Measurements from ENCODE around the gene MTCH1.
"Not testable (repeated sequence)": the region's sequence is repeated elsewhere in the genome, so short reads cannot be mapped to it uniquely, and the experiment has no call there.

The MTCH1 gene

DNA sequence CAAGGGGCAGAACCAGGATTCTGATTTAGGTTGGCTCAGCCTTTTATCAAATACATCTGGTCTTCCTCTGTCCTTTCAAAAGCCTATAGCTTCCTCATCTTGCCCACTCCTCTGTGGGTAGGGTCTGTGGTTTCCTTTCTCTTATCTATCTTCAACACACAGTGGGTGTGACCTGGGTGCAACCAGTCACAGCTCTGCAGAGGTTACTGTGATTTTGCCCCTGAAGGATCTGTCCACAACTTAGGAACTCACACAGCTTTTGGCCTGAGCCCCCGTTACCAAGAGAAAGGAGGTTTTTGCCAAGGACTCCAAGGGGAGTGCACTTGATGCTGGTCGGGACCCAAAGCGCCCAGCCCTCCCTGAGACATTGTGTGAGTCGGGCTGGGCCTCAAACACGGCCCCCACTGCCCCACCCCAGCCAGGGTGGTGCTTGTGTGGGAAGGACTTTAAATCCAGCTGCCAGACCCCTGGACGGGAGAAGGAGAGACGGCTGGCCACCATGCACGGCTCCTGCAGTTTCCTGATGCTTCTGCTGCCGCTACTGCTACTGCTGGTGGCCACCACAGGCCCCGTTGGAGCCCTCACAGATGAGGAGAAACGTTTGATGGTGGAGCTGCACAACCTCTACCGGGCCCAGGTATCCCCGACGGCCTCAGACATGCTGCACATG lies 31.6 kb downstream of the MTCH1 start, which contains the start of gene PI16:
PI16 (plus strand) TSS at position 477 of the 670 bp plus-strand sequence; CDS start at position 500, 23 bp downstream.
- no peak for DNase-seq (ENCODE audit: low spot score)

DNA sequence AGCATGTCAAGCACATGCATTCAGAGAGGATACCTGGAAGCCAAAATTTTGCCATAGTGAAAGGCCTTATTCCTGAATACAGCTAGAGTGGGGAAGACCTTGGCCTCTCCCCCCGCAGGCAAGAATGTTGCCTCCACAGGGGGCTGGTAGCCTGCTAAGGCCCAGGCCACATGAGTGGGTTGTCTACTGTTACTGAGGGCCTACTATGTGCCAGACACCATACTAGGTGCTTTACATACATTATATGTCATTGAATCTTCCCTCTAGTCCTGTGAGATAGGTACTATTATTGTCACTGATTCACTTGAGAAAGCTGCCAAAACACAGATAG lies 32.1 kb downstream of the MTCH1 start:
- DNase-seq (ENCODE audit: low spot score) = no peak

DNA sequence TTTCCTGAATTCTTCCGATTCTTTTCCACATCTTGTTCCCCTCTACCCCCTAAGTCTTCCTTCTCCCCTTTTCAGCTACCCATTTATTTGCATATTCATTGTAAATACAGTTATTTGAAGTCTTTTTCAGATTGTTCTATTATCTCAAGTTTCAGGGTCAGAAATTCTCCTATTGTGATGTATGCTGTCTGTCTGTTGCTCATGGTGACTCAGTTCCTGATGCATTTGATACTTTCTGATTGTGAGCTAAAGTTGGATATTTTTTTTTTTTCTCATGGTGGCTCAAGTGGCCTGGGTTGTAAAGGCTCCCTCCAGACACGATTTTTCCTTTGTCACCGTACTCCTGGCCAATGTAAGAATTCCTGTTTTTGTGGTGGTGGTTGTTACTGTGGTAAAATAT lies 36.4 kb downstream of the MTCH1 start:
- DNase-seq (ENCODE audit: low spot score) = no peak

DNA sequence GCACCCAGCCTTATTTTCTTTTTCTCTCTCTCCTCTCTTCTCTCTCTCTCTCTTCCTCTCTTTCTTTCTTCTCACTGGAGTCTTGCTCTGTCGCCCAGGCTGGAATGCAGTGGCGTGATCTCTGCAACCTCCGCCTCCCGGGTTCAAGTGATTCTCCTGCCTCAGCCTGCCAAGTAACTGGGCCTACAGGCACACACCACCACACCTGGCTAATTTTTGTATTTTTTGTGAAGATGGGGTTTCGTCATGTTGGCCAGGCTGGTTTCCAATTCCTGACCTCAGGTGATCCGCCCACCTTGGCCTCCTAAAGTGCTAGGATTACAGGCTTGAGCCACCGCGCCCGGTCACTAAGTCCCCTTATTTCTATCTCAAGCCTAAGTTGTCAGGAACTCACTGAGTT lies 36.9 kb downstream of the MTCH1 start:
- DNase-seq (ENCODE audit: low spot score) = not testable (repeated sequence)

DNA sequence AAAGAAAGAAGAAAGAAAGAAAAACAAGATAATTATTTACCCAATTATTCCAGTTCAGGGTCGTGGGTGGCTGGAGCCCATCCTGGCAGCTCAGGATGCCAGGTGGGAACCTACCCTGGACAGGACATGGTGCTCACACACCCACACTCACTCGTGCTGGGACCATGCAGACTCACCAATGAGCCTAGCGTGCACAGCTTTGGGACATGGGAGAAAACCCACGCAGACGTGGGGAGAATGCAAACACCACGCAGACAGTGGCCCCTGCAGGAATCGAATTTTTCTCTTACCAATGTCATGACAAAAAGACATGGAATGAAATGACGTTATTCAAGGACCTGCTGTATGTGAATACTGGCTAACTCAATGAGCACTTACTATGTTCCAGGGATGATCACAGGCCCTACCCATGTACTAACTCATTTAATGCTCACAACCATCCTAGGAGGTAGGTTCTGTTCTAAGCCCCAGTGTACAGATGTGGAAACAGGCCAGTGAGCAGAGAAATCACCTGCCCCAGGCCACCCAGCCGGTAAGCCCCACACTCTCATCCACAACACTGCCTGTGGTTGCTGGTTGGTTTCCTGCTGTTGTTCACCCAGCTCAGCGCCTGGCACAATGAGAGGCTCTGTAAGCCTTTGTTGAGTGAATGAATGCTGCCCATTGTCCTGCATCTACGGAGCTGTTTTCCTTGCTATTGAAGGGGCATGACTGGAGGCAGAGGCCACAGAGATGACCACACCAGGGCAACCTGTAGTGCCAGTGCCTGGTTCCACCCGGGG lies 38.2 kb downstream of the MTCH1 start:
- no peak for DNase-seq (ENCODE audit: low spot score)

DNA sequence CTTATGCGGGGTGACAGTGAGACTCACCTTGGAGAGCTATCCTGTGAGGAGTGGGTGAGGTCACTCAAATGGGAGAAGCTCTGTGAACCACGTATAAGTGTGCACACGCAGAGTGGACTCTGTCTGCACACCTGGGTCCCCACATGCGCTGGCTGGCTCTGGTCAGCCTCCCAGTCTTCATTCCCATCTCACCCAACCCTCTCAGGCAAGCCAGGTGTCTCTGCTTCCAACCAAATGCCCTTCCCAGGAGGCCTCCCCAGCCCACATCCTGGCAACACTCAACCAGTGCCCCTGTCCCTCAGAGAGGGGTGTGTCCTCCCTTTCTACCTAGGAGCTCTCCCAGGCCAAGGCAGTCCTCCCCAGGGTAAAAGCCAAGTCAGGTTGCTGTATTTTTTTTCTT lies 39.5 kb downstream of the MTCH1 start:
- no peak for DNase-seq (ENCODE audit: low spot score)

DNA sequence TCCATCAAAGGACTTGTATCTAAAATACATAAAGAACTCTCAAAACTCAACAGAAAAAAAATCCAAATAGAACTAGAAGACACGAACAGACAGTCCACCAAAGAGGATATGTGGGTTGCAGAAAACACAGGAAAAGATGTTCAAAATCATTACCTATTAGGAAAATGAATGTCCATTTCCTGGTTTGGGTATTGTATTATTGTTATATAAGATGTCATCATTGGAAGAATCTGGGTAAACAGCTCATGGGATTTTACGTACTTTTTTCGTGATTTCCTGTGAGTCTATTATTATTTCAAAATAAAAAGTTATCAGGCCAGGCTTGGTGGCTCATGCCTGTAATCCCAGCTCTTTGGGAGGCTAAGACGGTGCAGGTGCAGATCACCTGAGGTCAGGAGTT lies 40.7 kb downstream of the MTCH1 start:
- no peak for DNase-seq (ENCODE audit: low spot score)

DNA sequence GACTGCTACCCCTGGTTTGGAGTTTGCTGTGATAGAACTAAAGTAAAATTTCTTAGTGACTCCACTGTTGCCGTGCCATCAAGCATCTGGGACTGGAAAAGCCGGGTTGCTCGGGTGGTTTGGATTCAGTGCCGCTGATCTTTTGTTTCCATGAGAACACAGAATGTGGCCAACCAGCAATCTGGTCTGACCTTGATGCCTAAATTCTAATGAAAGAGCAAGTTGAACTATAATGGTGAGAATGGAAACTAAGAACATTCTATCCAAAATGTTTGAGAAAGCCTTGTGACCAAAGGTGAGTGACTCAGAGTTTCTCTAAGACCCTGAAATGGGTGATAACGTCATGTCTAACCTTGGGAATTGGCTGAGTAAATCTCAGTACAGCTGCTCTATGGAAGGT lies 41.3 kb downstream of the MTCH1 start:
- DNase-seq (ENCODE audit: low spot score) = no peak

DNA sequence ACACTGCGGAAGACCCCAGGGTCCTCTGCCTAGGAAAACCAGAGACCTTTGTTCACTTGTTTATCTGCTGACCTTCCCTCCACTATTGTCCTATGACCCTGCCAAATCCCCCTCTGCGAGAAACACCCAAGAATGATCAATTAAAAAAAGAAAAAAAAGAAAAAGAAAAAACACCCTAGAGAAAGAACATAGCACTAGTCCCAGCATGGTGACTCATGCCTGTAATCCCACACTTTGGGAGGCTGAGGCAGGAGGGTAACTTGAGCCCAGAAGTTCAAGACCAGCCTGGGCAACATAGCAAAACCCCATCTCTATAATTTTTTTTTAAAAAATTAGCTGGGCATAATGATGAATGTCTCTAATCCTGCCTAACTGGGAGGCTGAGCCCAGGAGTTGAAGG lies 43.7 kb downstream of the MTCH1 start:
- DNase-seq (ENCODE audit: low spot score) = not testable (repeated sequence)

DNA sequence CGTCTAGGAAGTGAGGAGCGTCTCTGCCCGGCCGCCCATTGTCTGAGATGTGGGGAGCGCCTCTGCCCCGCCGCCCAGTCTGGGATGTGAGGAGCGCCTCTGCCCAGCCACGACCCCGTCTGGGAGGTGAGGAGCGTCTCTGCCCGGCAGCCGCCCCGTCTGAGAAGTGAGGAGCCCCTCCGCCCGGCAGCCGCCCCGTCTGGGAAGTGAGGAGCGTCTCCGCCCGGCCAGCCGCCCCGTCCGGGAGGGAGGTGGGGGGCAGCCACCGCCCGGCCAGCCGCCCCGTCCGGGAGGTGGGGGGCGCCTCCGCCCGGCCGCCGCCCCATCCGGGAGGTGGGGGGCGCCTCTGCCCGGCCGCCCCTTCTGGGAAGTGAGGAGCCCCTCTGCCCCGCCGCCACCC lies 44.4 kb downstream of the MTCH1 start:
- DNase-seq (ENCODE audit: low spot score) = not testable (repeated sequence)

DNA sequence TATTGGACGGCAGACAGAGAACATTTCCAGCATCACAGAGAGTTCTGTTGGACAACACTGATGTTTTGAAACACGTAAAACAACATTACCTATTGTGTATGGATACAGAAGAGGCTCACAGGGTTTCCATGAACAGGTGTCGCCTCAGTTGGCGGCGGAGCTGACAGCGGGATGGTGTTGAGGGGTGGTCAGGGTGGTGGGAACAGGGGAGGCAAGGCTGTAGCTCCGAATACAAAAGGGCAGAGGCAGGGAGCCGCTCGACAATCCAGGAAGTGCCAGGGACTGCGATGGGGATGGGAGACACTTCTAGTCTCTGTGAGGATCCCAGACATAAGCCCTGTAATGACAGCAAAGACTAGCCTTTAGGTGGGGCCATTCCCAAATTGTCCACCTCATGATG lies 46.0 kb downstream of the MTCH1 start:
- no peak for DNase-seq (ENCODE audit: low spot score)

DNA sequence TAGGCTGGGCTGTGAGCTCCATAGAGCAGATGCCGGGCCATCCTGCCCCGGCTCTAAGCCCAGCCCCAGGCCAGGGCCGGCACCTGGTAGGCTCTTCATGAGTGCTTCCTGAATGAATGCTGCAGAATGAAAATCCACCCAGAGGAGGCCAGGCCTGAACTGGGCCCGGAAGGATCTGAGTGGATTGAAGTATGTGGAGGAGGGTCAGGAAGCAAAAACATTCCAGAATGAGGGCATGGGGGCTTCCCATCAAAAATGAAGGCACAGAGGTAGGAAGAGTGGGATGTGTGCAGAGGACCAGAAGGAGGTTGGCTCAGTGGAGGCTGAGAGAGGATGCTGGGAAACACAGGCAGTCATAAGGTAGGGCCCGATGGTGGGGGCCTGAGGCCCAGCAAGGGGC lies 47.0 kb downstream of the MTCH1 start:
- DNase-seq (ENCODE audit: low spot score) = not testable (repeated sequence)

DNA sequence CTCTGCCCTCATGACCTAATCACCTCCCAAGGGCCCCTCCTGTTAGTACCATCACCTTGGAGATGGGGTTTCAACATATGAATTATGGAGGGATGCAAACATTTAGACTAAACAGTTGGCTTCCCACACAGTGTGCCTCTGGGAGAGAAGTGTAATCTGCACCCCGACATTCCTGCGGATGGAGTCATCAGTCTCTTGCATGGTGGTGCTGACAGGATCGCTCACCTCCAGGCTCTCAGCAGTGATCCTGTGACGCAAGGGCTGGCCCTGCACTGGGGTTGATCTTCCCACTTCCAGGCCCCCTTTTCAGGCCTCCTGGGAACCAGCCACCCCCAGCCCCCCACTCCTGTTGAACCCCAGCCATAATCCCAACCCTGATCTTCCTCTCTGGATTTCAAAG lies 47.5 kb downstream of the MTCH1 start:
- no peak for DNase-seq (ENCODE audit: low spot score)

DNA sequence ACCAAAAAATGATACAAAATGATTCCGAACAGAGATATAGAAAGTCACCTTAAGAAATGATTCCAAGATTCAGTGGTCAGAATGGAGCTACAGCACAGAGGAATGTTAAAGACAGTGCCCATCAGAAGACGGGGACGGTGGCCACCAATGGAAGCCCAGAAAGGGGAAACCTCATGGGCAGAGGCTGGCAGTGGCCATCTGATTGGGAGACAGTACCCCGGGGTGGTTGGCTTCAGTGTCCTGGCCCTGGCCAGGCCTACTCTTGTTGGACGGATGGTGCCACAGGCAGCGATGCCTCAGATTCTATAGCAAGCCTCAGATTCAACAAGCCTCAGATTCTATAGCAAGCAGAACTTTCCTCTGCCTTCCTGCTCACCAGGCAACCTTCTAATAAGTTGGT lies 48.1 kb downstream of the MTCH1 start:
- DNase-seq (ENCODE audit: low spot score) = no peak

DNA sequence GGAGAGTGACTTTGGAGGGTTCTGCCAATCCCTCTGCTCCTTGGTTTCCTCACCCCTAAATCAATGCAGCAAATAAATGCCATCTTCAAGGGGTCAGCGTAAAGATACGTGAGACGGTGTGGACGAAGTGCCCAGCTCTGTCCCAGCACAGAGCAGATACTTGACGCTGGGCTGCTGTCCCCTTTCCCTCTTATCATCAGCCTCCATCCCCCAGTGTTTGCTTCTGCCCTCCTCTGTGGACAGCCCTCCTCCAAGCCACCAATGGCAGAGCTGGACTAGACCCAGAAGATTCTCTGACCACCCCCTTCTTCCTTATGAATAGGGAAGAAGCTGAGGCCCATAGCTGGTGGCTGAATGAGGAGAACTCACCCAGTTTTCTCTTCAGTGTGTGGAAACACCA lies 49.2 kb downstream of the MTCH1 start:
- DNase-seq (ENCODE audit: low spot score) = no peak

DNA sequence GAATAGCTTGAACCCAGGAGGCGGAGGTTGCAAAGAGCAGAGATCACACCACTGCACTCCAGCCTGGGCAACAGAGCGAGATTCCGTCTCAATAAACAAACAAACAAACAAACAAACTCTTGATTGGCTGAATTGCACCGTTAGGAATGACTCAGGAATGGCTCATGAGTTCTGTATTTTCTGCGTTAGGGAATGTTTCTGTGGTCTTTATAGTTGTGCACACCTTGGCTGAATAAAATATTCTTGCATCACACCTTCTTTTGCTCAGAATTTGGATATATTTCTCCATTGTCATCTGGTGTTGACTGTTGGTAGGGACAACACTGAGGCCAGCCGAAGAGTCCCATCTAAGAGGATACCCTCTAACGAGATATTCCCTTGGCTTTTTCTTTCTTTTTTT lies 51.1 kb downstream of the MTCH1 start:
- DNase-seq (ENCODE audit: low spot score) = no peak

DNA sequence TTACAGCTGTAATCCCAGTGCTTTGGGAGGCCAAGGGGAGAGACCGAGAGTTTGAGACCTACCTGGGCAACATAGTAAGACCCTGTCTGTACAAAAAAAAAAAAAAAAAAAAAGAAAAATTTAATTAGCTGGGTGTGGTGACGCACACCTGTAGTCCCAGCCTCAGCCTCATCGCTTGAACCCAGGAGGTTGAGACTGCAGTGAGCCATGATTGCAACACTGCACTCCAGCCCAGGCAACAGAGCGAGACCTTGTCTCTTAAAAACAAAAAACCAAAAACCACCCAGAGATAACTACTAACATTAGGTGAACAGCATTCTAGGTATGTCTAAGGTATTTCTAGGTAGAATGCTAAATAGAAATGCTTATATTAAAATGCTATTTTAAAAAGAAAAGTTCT lies 52.5 kb downstream of the MTCH1 start:
- DNase-seq (ENCODE audit: low spot score) = no peak

DNA sequence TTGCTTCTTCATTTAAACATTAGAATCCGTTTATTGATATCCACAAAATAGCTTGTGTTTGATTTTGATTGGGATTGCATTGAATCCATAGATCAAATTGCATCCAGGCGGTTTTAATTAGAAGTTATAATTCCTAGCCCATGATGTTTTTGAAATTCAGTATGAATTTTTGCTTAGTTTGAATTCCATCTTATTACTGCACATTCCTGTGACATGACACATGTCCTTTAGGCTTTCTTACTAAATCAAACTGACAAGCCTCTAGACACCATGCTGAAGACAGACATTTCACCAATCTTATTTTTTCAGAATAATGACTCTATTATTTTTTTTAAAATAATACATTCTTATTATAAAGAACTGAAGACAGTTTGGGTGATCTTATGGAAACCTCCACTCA lies 52.9 kb downstream of the MTCH1 start:
- no peak for DNase-seq (ENCODE audit: low spot score)

DNA sequence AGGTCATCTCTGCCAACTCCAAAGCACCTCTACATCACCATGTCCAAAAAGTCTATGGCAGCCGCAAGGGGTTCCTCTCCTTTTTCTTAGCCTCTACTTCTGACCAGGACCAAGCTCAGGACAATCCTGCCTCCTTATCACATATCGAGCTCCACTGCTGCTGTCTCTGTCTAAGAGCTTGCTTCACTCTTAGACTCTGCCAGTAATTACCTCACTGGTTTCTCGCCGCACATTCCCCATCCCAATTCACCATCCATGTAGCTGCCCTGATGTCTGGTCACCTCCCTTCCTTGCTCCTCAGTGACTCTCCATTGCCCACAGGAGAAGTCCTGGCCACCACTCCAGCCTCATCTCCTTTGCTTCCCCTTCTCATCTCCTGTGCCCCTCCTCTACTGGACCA lies 55.5 kb downstream of the MTCH1 start:
- DNase-seq (ENCODE audit: low spot score) = no peak

DNA sequence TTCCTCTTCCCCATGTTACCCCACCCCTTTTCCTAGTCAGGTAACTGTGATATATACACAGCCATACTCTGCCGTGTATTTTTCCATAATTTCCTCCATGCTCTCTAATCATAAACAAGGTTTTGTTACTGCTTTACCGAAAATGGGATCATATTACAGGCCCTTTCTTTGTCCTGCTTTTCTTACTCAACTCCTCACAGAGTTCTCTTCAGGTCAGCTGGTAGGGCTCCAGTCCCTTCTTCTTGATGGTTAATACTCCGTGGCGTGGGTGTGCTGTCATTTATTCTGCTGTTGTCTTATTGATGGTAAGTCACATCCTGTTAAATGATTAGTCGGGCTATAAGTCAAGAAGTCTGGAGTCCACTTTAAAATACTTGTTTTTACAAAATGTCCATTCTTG lies 56.4 kb downstream of the MTCH1 start:
- DNase-seq (ENCODE audit: low spot score) = no peak

DNA sequence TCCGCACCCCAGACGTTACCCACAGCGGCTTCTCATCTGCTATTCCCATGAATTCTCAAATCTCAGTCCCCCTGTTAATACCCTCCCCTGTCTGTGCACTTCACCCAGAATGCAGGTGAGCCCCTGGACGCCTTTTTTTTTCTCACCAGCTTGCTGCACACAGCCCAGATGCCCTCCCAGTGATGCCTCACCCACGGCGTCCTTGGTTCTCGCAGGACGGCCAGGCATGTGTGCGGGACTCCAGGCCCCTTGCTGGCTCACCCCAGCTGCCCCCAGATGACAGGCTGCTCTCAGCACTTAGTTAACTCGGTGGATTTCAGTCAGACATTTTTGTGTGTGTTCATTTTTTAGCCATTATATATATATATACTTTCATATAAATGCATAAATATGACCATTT lies 56.8 kb downstream of the MTCH1 start:
- no peak for DNase-seq (ENCODE audit: low spot score)

DNA sequence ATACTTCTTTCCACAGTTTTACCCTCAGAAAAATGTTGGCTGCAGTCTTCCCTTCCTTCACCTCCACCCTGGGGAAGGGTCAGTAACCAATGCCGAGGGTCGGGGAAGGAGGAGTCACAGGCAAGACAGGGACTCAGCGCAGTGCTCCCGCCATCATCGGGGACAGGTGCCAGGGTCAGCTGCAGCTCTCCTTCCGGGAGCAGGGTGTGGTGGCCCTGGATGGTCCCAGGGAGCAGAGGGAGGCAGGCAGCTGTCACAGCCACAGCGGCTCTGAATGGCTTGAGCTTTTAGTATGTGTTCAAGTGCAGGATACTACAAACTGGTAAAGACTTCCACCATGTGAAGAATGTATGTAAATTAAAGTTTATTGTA lies 57.5 kb downstream of the MTCH1 start:
- DNase-seq (ENCODE audit: low spot score) = no peak

DNA sequence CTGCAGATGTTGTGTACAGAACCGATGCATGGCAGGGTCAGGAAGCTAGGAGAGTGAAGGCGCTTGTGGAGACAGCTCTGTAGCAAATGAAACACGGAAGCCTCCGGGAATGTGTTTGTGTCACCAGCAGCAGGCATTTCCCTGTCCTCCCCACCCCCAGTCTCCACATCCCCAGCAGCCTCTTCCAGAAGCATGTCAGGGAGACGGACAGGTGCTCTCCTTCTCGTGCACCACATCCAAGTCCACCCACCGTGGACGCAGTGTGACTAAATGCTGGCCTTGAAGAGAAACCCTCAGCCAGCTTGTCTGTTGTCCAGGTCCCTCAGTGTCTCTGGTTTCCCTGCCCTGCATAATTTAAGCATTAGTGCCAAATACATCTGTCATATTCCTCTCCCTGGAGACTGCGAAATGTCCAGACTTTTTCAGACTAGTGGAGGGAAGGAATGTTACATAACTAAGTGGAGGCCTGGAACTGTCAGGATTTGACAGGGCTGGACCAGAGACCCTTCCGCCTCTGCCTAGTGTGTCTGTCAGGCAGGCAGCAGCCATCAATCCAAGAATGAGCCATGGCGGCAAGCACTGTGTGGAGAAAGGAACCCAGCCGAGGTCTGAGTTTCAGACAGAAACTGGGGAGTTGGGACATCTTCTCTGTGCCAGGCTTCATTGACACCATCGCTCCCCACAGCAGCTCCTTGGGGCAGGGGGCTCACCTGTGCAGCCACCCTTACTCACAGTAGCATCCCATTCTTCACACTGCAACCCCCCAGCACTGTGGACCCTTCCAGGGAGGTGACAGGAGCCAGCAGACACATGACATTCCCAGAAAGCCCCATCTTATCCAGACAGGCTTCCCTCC lies 58.1 kb downstream of the MTCH1 start:
- DNase-seq (ENCODE audit: low spot score) = no peak
